Peyer's patch (tissue), 4 donors: ENCODE results near the gene ZC3H7B.
"Not testable (repeated sequence)": the region's sequence is repeated elsewhere in the genome, so short reads cannot be mapped to it uniquely, and the experiment has no call there.

Experiments
- POLR2A ChIP-seq, 2 donors: fragments of 450-650 bp; IDR thresholded peaks; one replicate each; pipeline ENCODE4 v1.5.1; 2017; ENCODE audit warnings: antibody characterized with exemption in 2 of 2, mild to moderate bottlenecking in 2 of 2, moderate library complexity in 2 of 2
- TF ChIP-seq, protein P1 (sequence below), 6 experiments: fragments of 450-650 bp in 4 of 6; fragments of 200-600 bp in 2 of 6; sonication (generic) in 1 of 6; IDR thresholded peaks; one replicate each; pipeline ENCODE4 v1.5.1; 2017 to 2019; ENCODE audit warnings: antibody characterized with exemption in 6 of 6, mild to moderate bottlenecking in 3 of 6, moderate library complexity in 1 of 6

DNA sequence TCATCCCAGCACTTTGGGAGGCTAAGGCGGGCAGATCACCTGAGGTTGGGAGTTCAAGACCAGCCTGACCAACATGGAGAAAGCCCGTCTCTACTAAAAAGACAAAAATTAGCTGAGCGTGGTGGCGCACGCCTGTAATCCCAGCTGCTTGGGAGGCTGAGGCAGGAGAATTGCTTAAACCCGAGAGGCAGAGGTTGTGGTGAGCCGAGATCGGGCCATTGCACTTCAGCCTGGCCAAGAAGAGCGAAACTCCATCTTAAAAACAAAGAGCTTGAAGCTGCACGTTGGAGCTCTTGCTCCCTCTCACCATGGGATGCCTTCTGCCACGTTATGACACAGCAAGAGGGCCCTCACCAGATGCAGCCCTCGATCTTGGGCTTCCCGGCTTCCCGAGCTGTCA lies 101.5 kb downstream of the ZC3H7B start:
- TF ChIP-seq POLR2A (IDR thresholded peaks at IDR 0.05) = not testable (repeated sequence)
- TF ChIP-seq, protein P1, sequence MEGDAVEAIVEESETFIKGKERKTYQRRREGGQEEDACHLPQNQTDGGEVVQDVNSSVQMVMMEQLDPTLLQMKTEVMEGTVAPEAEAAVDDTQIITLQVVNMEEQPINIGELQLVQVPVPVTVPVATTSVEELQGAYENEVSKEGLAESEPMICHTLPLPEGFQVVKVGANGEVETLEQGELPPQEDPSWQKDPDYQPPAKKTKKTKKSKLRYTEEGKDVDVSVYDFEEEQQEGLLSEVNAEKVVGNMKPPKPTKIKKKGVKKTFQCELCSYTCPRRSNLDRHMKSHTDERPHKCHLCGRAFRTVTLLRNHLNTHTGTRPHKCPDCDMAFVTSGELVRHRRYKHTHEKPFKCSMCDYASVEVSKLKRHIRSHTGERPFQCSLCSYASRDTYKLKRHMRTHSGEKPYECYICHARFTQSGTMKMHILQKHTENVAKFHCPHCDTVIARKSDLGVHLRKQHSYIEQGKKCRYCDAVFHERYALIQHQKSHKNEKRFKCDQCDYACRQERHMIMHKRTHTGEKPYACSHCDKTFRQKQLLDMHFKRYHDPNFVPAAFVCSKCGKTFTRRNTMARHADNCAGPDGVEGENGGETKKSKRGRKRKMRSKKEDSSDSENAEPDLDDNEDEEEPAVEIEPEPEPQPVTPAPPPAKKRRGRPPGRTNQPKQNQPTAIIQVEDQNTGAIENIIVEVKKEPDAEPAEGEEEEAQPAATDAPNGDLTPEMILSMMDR (IDR thresholded peaks at IDR 0.05) = not testable (repeated sequence)
